ENCODE data around the gene TRIML2.

The TRIML2 gene

GRCh38 chr4:188082796-188083195 lies 26.6 kb downstream of the TRIML2 start:
- Histone ChIP-seq H3K4me3 (ENCODE audit: low read length in 2 of 2) (no peak overlapping the region), H3K36me3 (replicated peaks in 1 of 2; ENCODE audit: control insufficient read depth in 2 of 2, insufficient read depth in 2 of 2, low read length in 2 of 2) (no peaks in the 10 kb centered on the region), H3K9me3 (replicated peaks in 1 of 2; ENCODE audit: control insufficient read depth in 2 of 2, insufficient read depth in 1 of 2, low read depth in 1 of 2, low read length in 2 of 2) (no peaks in the 10 kb centered on the region), H3K4ac (ENCODE audit: low read length) (no peak overlapping the region), H3K9ac (ENCODE audit: low read depth, low read length, poor library complexity) (no peak overlapping the region), H2AK5ac (ENCODE audit: low read depth, low read length) (no peak overlapping the region), H4K91ac (ENCODE audit: low read depth, low read length, poor library complexity) (no peak overlapping the region), H3K27me3 (ENCODE audit: control insufficient read depth in 3 of 3, insufficient read depth in 3 of 3, low read depth in 1 of 3, low read length in 3 of 3) (no peaks in the 10 kb centered on the region), H3K14ac (ENCODE audit: low read length) (no peak overlapping the region), H3K27ac (replicated peaks; ENCODE audit: low read length) (no peak overlapping the region), H3K79me1 (ENCODE audit: low read depth, low read length) (no peaks in the 10 kb centered on the region), H3K18ac (ENCODE audit: low read length) (no peak overlapping the region), H2AFZ (ENCODE audit: low read length) (no peak overlapping the region), H3K4me2 (ENCODE audit: insufficient read depth, low read length, poor library complexity, severe bottlenecking) (no peak overlapping the region), H3K4me1 (ENCODE audit: control insufficient read depth in 2 of 2, insufficient read depth in 1 of 2, low read depth in 1 of 2, low read length in 2 of 2) (peaks cover 0 to 1% of the 10 kb centered on the region in 2 donors), H3K23ac (ENCODE audit: low read depth, low read length, poor library complexity) (no peak overlapping the region), H2BK5ac (ENCODE audit: low read length) (no peak overlapping the region), H2BK15ac (ENCODE audit: low read length) (no peak overlapping the region), H2BK120ac (ENCODE audit: low read depth, low read length) (no peak overlapping the region), H2BK12ac (ENCODE audit: low read length) (no peak overlapping the region), H4K8ac (ENCODE audit: low read depth, low read length) (no peak overlapping the region)
- WGBS, 2 donors (ENCODE audit: extremely low coverage in 2 of 2, insufficient read length in 2 of 2, insufficient replicate concordance in 1 of 2), result no CpG with 5 or more reads among the region's 3 CpGs
- DNase-seq (ENCODE audit: low spot score), result no peak

- peaks cover 0 to 1% of the 10 kb centered on the region in 2 donors for H3K4me1 ChIP-seq (ENCODE audit: control insufficient read depth in 2 of 2, insufficient read depth in 1 of 2, low read depth in 1 of 2, low read length in 2 of 2)
- H2AFZ ChIP-seq (ENCODE audit: low read length), result no peak overlapping the region
- no peak overlapping the region for H2BK5ac ChIP-seq (ENCODE audit: low read length)
- H3K4me2 ChIP-seq (ENCODE audit: insufficient read depth, low read length, poor library complexity, severe bottlenecking), result no peak overlapping the region
- H3K18ac ChIP-seq (ENCODE audit: low read length), result no peak overlapping the region
- no peak overlapping the region for H3K4me3 ChIP-seq (ENCODE audit: low read length in 2 of 2)
- no peaks in the 10 kb centered on the region for H3K79me1 ChIP-seq (ENCODE audit: low read depth, low read length)
- H4K8ac ChIP-seq (ENCODE audit: low read depth, low read length), result no peak overlapping the region
- H2BK12ac ChIP-seq (ENCODE audit: low read length), result no peak overlapping the region
- H3K4ac ChIP-seq (ENCODE audit: low read length), result no peak overlapping the region
- no peaks in the 10 kb centered on the region for H3K27me3 ChIP-seq (ENCODE audit: control insufficient read depth in 3 of 3, insufficient read depth in 3 of 3, low read depth in 1 of 3, low read length in 3 of 3)
- no peak overlapping the region for H2BK15ac ChIP-seq (ENCODE audit: low read length)
- no peak overlapping the region for H4K91ac ChIP-seq (ENCODE audit: low read depth, low read length, poor library complexity)
- DNase-seq (ENCODE audit: low spot score), result no peak
- no CpG with 5 or more reads among the region's 1 CpG for WGBS, 2 donors (ENCODE audit: extremely low coverage in 2 of 2, insufficient read length in 2 of 2, insufficient replicate concordance in 1 of 2)
- no peak overlapping the region for H3K27ac ChIP-seq (replicated peaks; ENCODE audit: low read length)
- no peak overlapping the region for H3K9ac ChIP-seq (ENCODE audit: low read depth, low read length, poor library complexity)
- no peaks in the 10 kb centered on the region for H3K36me3 ChIP-seq (replicated peaks in 1 of 2; ENCODE audit: control insufficient read depth in 2 of 2, insufficient read depth in 2 of 2, low read length in 2 of 2)
- no peak overlapping the region for H3K23ac ChIP-seq (ENCODE audit: low read depth, low read length, poor library complexity)
- no peaks in the 10 kb centered on the region for H3K9me3 ChIP-seq (replicated peaks in 1 of 2; ENCODE audit: control insufficient read depth in 2 of 2, insufficient read depth in 1 of 2, low read depth in 1 of 2, low read length in 2 of 2)
- no peak overlapping the region for H2BK120ac ChIP-seq (ENCODE audit: low read depth, low read length)
- H2AK5ac ChIP-seq (ENCODE audit: low read depth, low read length), result no peak overlapping the region
- H3K14ac ChIP-seq (ENCODE audit: low read length), result no peak overlapping the region
These were observed 31.3 kb downstream of the TRIML2 start for GRCh38 chr4:188078116-188078515.

- Histone ChIP-seq H2BK5ac (ENCODE audit: low read length) (no peak overlapping the region), H3K4ac (ENCODE audit: low read length) (no peak overlapping the region), H2BK15ac (ENCODE audit: low read length) (no peak overlapping the region), H3K27me3 (ENCODE audit: control insufficient read depth in 3 of 3, insufficient read depth in 3 of 3, low read depth in 1 of 3, low read length in 3 of 3) (no peaks in the 10 kb centered on the region), H3K4me2 (ENCODE audit: insufficient read depth, low read length, poor library complexity, severe bottlenecking) (no peak overlapping the region), H4K8ac (ENCODE audit: low read depth, low read length) (no peak overlapping the region), H3K4me1 (ENCODE audit: control insufficient read depth in 2 of 2, insufficient read depth in 1 of 2, low read depth in 1 of 2, low read length in 2 of 2) (peaks cover 0 to under 1% of the 10 kb centered on the region in 2 donors), H2AK5ac (ENCODE audit: low read depth, low read length) (no peak overlapping the region), H3K79me1 (ENCODE audit: low read depth, low read length) (no peaks in the 10 kb centered on the region), H3K14ac (ENCODE audit: low read length) (no peak overlapping the region), H4K91ac (ENCODE audit: low read depth, low read length, poor library complexity) (no peak overlapping the region), H3K36me3 (replicated peaks in 1 of 2; ENCODE audit: control insufficient read depth in 2 of 2, insufficient read depth in 2 of 2, low read length in 2 of 2) (no peaks in the 10 kb centered on the region), H3K27ac (replicated peaks; ENCODE audit: low read length) (no peak overlapping the region), H3K18ac (ENCODE audit: low read length) (no peak overlapping the region), H3K9ac (ENCODE audit: low read depth, low read length, poor library complexity) (no peak overlapping the region), H2BK12ac (ENCODE audit: low read length) (no peak overlapping the region), H2BK120ac (ENCODE audit: low read depth, low read length) (no peak overlapping the region), H2AFZ (ENCODE audit: low read length) (no peak overlapping the region), H3K23ac (ENCODE audit: low read depth, low read length, poor library complexity) (no peak overlapping the region), H3K4me3 (ENCODE audit: low read length in 2 of 2) (no peak overlapping the region), H3K9me3 (replicated peaks in 1 of 2; ENCODE audit: control insufficient read depth in 2 of 2, insufficient read depth in 1 of 2, low read depth in 1 of 2, low read length in 2 of 2) (no peaks in the 10 kb centered on the region)
- WGBS, 2 donors (ENCODE audit: extremely low coverage in 2 of 2, insufficient read length in 2 of 2, insufficient replicate concordance in 1 of 2), result no CpG with 5 or more reads among the region's 12 CpGs
- DNase-seq (ENCODE audit: low spot score), result no peak
These were observed 33.2 kb downstream of the TRIML2 start for GRCh38 chr4:188076169-188076568.

GRCh38 chr4:188061083-188061482 lies 48.3 kb downstream of the TRIML2 start:
- Histone ChIP-seq H2AK5ac (ENCODE audit: low read depth, low read length) (peak overlapping the region; percentile 81), H2BK15ac (ENCODE audit: low read length) (peak overlapping the region; percentile 85), H4K91ac (ENCODE audit: low read depth, low read length, poor library complexity) (no peak overlapping the region), H3K4me2 (ENCODE audit: insufficient read depth, low read length, poor library complexity, severe bottlenecking) (no peak overlapping the region), H3K27ac (replicated peaks; ENCODE audit: low read length) (no peak overlapping the region), H3K4ac (ENCODE audit: low read length) (no peak overlapping the region), H3K27me3 (ENCODE audit: control insufficient read depth in 3 of 3, insufficient read depth in 3 of 3, low read depth in 1 of 3, low read length in 3 of 3) (no peaks in the 10 kb centered on the region), H3K4me3 (ENCODE audit: low read length in 2 of 2) (no peak overlapping the region), H3K79me1 (ENCODE audit: low read depth, low read length) (no peaks in the 10 kb centered on the region), H2BK120ac (ENCODE audit: low read depth, low read length) (no peak overlapping the region), H4K8ac (ENCODE audit: low read depth, low read length) (no peak overlapping the region), H2BK12ac (ENCODE audit: low read length) (no peak overlapping the region), H3K9ac (ENCODE audit: low read depth, low read length, poor library complexity) (no peak overlapping the region), H2AFZ (ENCODE audit: low read length) (no peak overlapping the region), H3K4me1 (ENCODE audit: control insufficient read depth in 2 of 2, insufficient read depth in 1 of 2, low read depth in 1 of 2, low read length in 2 of 2) (no peaks in the 10 kb centered on the region), H3K9me3 (replicated peaks in 1 of 2; ENCODE audit: control insufficient read depth in 2 of 2, insufficient read depth in 1 of 2, low read depth in 1 of 2, low read length in 2 of 2) (no peaks in the 10 kb centered on the region), H3K23ac (ENCODE audit: low read depth, low read length, poor library complexity) (no peak overlapping the region), H3K14ac (ENCODE audit: low read length) (no peak overlapping the region), H3K18ac (ENCODE audit: low read length) (peak overlapping the region; percentile 38), H2BK5ac (ENCODE audit: low read length) (no peak overlapping the region), H3K36me3 (replicated peaks in 1 of 2; ENCODE audit: control insufficient read depth in 2 of 2, insufficient read depth in 2 of 2, low read length in 2 of 2) (no peaks in the 10 kb centered on the region)
- DNase-seq (ENCODE audit: low spot score), result no peak
- no CpG with 5 or more reads among the region's 14 CpGs for WGBS, 2 donors (ENCODE audit: extremely low coverage in 2 of 2, insufficient read length in 2 of 2, insufficient replicate concordance in 1 of 2)
